ENCODE measurements around the gene ZBTB16. TPM values are rescaled to one million over a fixed set of nuclear protein-coding genes. Genes with fewer than 3 reads are reported as not detected.
"Not testable (repeated sequence)": the region's sequence is repeated elsewhere in the genome, so short reads cannot be mapped to it uniquely, and the experiment has no call there.

Gene ZBTB16
- total and polyA plus RNA-seq, 4 donors: 21.4 to 224 (median 102) TPM

DNA sequence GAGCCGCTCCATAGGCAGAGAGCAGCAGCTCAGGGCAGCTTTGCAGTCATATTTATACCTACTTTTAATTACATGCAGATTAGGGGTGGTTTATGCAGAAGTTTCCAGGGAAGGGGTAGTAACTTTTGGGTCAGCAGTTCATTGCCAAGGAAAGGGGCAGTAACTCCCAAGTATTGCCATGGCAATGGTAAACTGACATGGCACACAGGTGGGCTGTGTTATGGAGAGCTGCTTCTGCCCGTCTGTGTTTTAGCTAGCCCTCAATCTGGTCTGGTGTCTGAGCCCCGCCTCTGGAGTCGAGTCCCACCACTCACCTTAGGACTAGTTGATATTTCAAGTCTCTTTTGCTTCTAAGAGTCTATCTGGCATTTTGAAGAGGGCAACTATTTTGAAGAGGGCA is 12.2 kb upstream of the ZBTB16 start:
- 83 to 91% methylated on average over 4 of the region's 4 CpGs for WGBS, 2 donors
- ATAC-seq (ENCODE audit: insufficient read depth, low FRiP score): no peak
- H3K27ac ChIP-seq (ENCODE audit: low read depth in 1 of 2, low read length in 1 of 2): no peak overlapping the region
- H3K27me3 ChIP-seq (ENCODE audit: control insufficient read depth in 3 of 3, insufficient read depth in 3 of 3, low read length in 2 of 3): peaks cover 0 to 5% (median 0%) of the 10 kb centered on the region in 3 donors
- H3K4me3 ChIP-seq: no peak overlapping the region
- no peaks in the 10 kb centered on the region for H3K36me3 ChIP-seq (ENCODE audit: control insufficient read depth in 4 of 4, insufficient read depth in 4 of 4, low read length in 4 of 4)
- TF ChIP-seq, protein P1, sequence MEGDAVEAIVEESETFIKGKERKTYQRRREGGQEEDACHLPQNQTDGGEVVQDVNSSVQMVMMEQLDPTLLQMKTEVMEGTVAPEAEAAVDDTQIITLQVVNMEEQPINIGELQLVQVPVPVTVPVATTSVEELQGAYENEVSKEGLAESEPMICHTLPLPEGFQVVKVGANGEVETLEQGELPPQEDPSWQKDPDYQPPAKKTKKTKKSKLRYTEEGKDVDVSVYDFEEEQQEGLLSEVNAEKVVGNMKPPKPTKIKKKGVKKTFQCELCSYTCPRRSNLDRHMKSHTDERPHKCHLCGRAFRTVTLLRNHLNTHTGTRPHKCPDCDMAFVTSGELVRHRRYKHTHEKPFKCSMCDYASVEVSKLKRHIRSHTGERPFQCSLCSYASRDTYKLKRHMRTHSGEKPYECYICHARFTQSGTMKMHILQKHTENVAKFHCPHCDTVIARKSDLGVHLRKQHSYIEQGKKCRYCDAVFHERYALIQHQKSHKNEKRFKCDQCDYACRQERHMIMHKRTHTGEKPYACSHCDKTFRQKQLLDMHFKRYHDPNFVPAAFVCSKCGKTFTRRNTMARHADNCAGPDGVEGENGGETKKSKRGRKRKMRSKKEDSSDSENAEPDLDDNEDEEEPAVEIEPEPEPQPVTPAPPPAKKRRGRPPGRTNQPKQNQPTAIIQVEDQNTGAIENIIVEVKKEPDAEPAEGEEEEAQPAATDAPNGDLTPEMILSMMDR (IDR thresholded peaks at IDR 0.05; ENCODE audit: control extremely low read depth, extremely low read depth): no peak
- no peak for DNase-seq
- no peak overlapping the region for H3K9ac ChIP-seq (ENCODE audit: insufficient read depth in 1 of 2, low read length in 2 of 2)
- H3K4me1 ChIP-seq (ENCODE audit: control insufficient read depth in 5 of 5, insufficient read depth in 5 of 5, low read length in 5 of 5): peaks cover 0 to 5% (median 0%) of the 10 kb centered on the region in 5 donors
- H3K9me3 ChIP-seq (ENCODE audit: control insufficient read depth in 4 of 4, insufficient read depth in 3 of 4, low read length in 3 of 4): no peaks in the 10 kb centered on the region

DNA sequence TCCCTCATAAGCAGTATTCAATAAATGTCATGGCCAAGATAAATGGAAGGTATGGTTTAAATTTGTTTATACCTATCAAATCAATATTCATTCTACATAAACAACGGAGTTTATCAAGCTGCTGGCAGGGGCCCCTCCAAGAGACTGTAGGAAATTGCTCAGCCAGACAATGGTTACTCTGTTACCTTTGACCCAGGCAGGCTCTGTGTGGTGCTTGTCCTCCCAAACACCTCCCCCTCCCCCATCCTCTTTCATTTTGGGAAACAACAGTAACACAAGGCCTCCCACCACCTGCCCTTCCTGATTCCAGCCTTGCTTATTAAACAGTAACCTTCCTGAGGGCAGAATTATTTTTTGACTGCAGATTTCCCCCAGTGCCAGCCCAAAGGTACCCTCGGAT is 10.5 kb upstream of the ZBTB16 start:
- Histone ChIP-seq H3K9ac (ENCODE audit: insufficient read depth in 1 of 2, low read length in 2 of 2) (no peak overlapping the region), H3K36me3 (ENCODE audit: control insufficient read depth in 4 of 4, insufficient read depth in 4 of 4, low read length in 4 of 4) (no peaks in the 10 kb centered on the region), H3K4me3 (no peak overlapping the region), H3K9me3 (ENCODE audit: control insufficient read depth in 4 of 4, insufficient read depth in 3 of 4, low read length in 3 of 4) (no peaks in the 10 kb centered on the region), H3K27ac (ENCODE audit: low read depth in 1 of 2, low read length in 1 of 2) (no peak overlapping the region), H3K27me3 (ENCODE audit: control insufficient read depth in 3 of 3, insufficient read depth in 3 of 3, low read length in 2 of 3) (peaks cover 0 to 5% (median 0%) of the 10 kb centered on the region in 3 donors), H3K4me1 (ENCODE audit: control insufficient read depth in 5 of 5, insufficient read depth in 5 of 5, low read length in 5 of 5) (peaks cover 0 to 6% (median 0%) of the 10 kb centered on the region in 5 donors)
- ATAC-seq (ENCODE audit: insufficient read depth, low FRiP score) (no peak), DNase-seq (no peak)
- TF ChIP-seq, protein P1 (IDR thresholded peaks at IDR 0.05; ENCODE audit: control extremely low read depth, extremely low read depth): no peak
- WGBS, 2 donors: 76 to 79% methylated on average over 2 of the region's 2 CpGs

DNA sequence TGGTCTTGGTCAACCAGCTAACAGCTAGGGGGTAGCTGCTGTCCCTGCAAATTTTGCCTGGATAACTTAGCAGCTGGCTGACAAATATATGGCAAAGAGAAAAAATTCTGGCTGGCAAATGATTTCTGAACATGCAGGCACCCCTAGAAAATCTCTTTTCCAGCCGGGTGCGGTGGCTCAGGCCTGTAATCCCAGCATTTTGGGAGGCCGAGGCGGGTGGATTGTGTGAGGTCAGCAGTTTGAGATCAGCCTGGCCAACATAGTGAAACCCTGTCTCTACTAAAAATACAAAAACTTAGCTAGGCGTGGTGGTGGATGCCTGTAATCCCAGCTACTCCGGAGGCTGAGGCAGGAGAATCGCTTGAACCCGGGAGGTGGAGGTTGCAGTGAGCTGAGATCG is 9.7 kb upstream of the ZBTB16 start:
- H3K27me3 ChIP-seq (ENCODE audit: control insufficient read depth in 3 of 3, insufficient read depth in 3 of 3, low read length in 2 of 3); H3K4me3 ChIP-seq; H3K36me3 ChIP-seq (ENCODE audit: control insufficient read depth in 4 of 4, insufficient read depth in 4 of 4, low read length in 4 of 4); H3K9ac ChIP-seq (ENCODE audit: insufficient read depth in 1 of 2, low read length in 2 of 2); ATAC-seq (ENCODE audit: insufficient read depth, low FRiP score); DNase-seq; H3K4me1 ChIP-seq (ENCODE audit: control insufficient read depth in 5 of 5, insufficient read depth in 5 of 5, low read length in 5 of 5); H3K27ac ChIP-seq (ENCODE audit: low read depth in 1 of 2, low read length in 1 of 2); H3K9me3 ChIP-seq (ENCODE audit: control insufficient read depth in 4 of 4, insufficient read depth in 3 of 4, low read length in 3 of 4): not testable (repeated sequence)
- 96 to 98% methylated on average over 9 of the region's 9 CpGs for WGBS, 2 donors

DNA sequence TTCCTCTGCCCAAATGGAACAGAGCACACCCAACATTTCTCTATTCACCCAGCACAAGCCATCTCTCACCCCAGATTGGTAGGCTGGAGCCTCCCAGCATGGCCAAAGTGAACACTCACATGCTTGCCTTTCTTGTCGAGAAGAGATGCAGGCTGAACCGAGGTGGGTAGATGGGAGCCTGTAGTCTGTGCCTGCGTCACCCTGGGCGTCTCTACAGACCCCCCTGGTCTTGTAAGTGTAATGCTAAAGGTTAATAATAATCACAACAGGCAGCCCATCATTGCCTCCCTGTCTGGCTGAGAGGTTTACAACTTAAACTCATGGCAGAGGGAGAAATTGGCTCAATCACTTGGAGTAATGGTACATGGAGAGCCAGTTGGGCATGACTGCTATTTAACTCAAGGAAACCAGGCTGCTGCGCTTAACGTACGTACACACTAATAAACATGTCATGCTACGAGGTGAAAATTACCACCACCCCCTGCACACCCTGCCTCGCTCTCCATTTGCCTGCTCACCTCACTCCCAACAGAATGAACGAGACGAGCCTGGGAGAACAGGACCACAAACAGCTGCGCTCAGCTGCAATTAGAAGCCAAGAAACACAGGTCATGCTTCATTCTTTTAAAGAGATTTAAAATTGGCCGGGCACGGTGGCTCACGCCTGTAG is 9.1 kb upstream of the ZBTB16 start:
- no peak overlapping the region for H3K9ac ChIP-seq (ENCODE audit: insufficient read depth in 1 of 2, low read length in 2 of 2)
- no peak overlapping the region for H3K4me3 ChIP-seq
- no peaks in the 10 kb centered on the region for H3K36me3 ChIP-seq (ENCODE audit: control insufficient read depth in 4 of 4, insufficient read depth in 4 of 4, low read length in 4 of 4)
- 93 to 97% methylated on average over 15 of the region's 15 CpGs for WGBS, 2 donors
- no peak for ATAC-seq (ENCODE audit: insufficient read depth, low FRiP score)
- no peaks in the 10 kb centered on the region for H3K9me3 ChIP-seq (ENCODE audit: control insufficient read depth in 4 of 4, insufficient read depth in 3 of 4, low read length in 3 of 4)
- DNase-seq: no peak
- H3K4me1 ChIP-seq (ENCODE audit: control insufficient read depth in 5 of 5, insufficient read depth in 5 of 5, low read length in 5 of 5): peaks cover 0 to 3% (median 0%) of the 10 kb centered on the region in 5 donors
- H3K27me3 ChIP-seq (ENCODE audit: control insufficient read depth in 3 of 3, insufficient read depth in 3 of 3, low read length in 2 of 3): peaks cover 0 to 7% (median 3%) of the 10 kb centered on the region in 3 donors
- no peak overlapping the region for H3K27ac ChIP-seq (ENCODE audit: low read depth in 1 of 2, low read length in 1 of 2)
- TF ChIP-seq, protein P1 (IDR thresholded peaks at IDR 0.05; ENCODE audit: control extremely low read depth, extremely low read depth): no peak
